HepG2 (cell line): ENCODE measurements around the gene ZFP62. TPM values are rescaled to one million over a fixed set of nuclear protein-coding genes. Genes with fewer than 3 reads are reported as not detected.

Source experiments
- ATAC-seq: fragments of 200-7000 bp; cut with Tn5 transposase; 3 replicates; pipeline ENCODE4 v1.9.1; 2020; ENCODE audit warnings: mild to moderate bottlenecking, moderate library complexity
- BruUV-seq: library from RNA; stranded (reverse); fragments of 400-500 nt; replicated peaks from 2 replicates; lab custom pipeline; 2021; lab: Mats Ljungman, UMichigan
- CTCF ChIA-PET: fragments of 300-600 bp; formaldehyde crosslinking; extraction: SDS; loops from one replicate; lab custom pipeline; 2021; ENCODE audit warnings: low total read pairs, inconsistent platforms, low intra/inter-chr PET ratio; lab: Yijun Ruan, JAX
- POLR2A ChIA-PET: fragments of 350-600 bp; sonication (Branson Sonifier 250); formaldehyde crosslinking; loops from one replicate; lab custom pipeline; 2020; ENCODE audit warnings: antibody characterized with exemption, inconsistent platforms; lab: Yijun Ruan, JAX
- DNase-seq: peaks from one replicate; pipeline ENCODE4 v3.0.0-alpha.2; 2015; ENCODE audit warnings: low spot score
- FAIRE-seq: peaks from 3 replicates; lab custom pipeline; 2011; peaks lifted over from hg19 to GRCh38; lab: Jason Lieb, UNC
- H2AFZ ChIP-seq: one replicate; pipeline ENCODE4 v1.6.1; 2011; ENCODE audit warnings: low read length, inconsistent platforms
- H3K27ac ChIP-seq: fragments of 300-600 bp; 3 replicates; pipeline ENCODE4 v1.8.0; 2011; ENCODE audit warnings: mixed run types, mild to moderate bottlenecking, mixed read lengths, low read length, inconsistent platforms; ENCODE audit not compliant: insufficient read depth; ENCODE audit errors: extremely low read length
- H3K27me3 ChIP-seq, 2 experiments: fragments of 200-600 bp in 1 of 2; 2 replicates in 1 of 2; 3 replicates in 1 of 2; pipeline versions ENCODE4 v1.6.0 to v1.8.0; 2011; ENCODE audit warnings: low read length in 2 of 2, mild to moderate bottlenecking in 2 of 2, moderate library complexity in 2 of 2, inconsistent platforms in 1 of 2; ENCODE audit not compliant: insufficient read depth in 2 of 2, control insufficient read depth in 1 of 2
- H3K36me3 ChIP-seq, 2 experiments: fragments of 200-600 bp in 1 of 2; replicated peaks in 1 of 2; 2 replicates in 1 of 2; 3 replicates in 1 of 2; pipeline versions ENCODE4 v1.5.1 to v1.8.0; 2011; ENCODE audit warnings: low read length in 2 of 2, inconsistent platforms in 1 of 2; ENCODE audit not compliant: insufficient read depth in 2 of 2, control insufficient read depth in 1 of 2
- H3K4me1 ChIP-seq: 2 replicates; pipeline ENCODE4 v1.5.1; 2012; ENCODE audit warnings: low read length, inconsistent platforms; ENCODE audit not compliant: insufficient read depth
- H3K4me2 ChIP-seq: 2 replicates; pipeline ENCODE4 v1.6.0; 2011; ENCODE audit warnings: low read depth, low read length, inconsistent platforms
- H3K4me3 ChIP-seq, 3 experiments: fragments of 200-600 bp in 1 of 3; sonication (generic), shearing (Covaris generic) in 1 of 3; replicated peaks in 1 of 3; 2 replicates each; pipeline ENCODE4 v1.5.1; 2011 to 2016; ENCODE audit warnings: low read length in 3 of 3, inconsistent platforms in 2 of 3, low read depth in 2 of 3, mild to moderate bottlenecking in 2 of 3, control low read depth in 1 of 3, mixed read lengths in 1 of 3; ENCODE audit not compliant: insufficient read depth in 1 of 3
- H3K79me2 ChIP-seq: one replicate; pipeline ENCODE4 v1.6.1; 2011; ENCODE audit warnings: low read length, inconsistent platforms; ENCODE audit not compliant: insufficient read depth
- H3K9ac ChIP-seq: 2 replicates; pipeline ENCODE4 v1.6.0; 2011; ENCODE audit warnings: mild to moderate bottlenecking, low read depth, low read length, inconsistent platforms; ENCODE audit not compliant: insufficient read depth
- H3K9me3 ChIP-seq: 2 replicates; pipeline ENCODE4 v1.5.1; 2012; ENCODE audit warnings: mild to moderate bottlenecking, low read length
- H4K20me1 ChIP-seq: 2 replicates; pipeline ENCODE4 v1.6.0; 2011; ENCODE audit warnings: inconsistent platforms, mild to moderate bottlenecking, low read length, moderate library complexity; ENCODE audit not compliant: insufficient read depth
- ARID5B ChIP-seq: IDR thresholded peaks from 2 replicates; pipeline ENCODE4 v1.4.0; 2020; ENCODE audit warnings: mild to moderate bottlenecking, missing genetic modification reagents
- ATF4 ChIP-seq, 2 experiments: fragments of 450-650 bp in 1 of 2; sonication (generic) in 1 of 2; formaldehyde crosslinking; IDR thresholded peaks; 2 replicates each; pipeline versions ENCODE4 v1.5.0 to v1.8.0; 2020 to 2022; ENCODE audit warnings: mild to moderate bottlenecking in 1 of 2, missing genetic modification reagents in 1 of 2
- HMG20A ChIP-seq: IDR thresholded peaks from 2 replicates; pipeline ENCODE4 v1.6.1; 2016; ENCODE audit warnings: borderline replicate concordance
- JUND ChIP-seq: sonication (generic); formaldehyde crosslinking; IDR thresholded peaks from 2 replicates; pipeline ENCODE4 v1.8.0; 2022; ENCODE audit warnings: mild to moderate bottlenecking, missing genetic modification reagents
- SOX13 ChIP-seq, 3 experiments: fragments of 450-650 bp in 1 of 3; sonication (generic) in 1 of 3; formaldehyde crosslinking in 1 of 3; IDR thresholded peaks in 2 of 3; conservative IDR thresholded peaks in 1 of 3; 2 replicates each; pipeline versions ENCODE4 v1.5.0 to v1.6.1; 2016 to 2020; ENCODE audit warnings: antibody characterized with exemption in 1 of 3, mild to moderate bottlenecking in 1 of 3, missing compliant biosample characterization in 1 of 3, missing genetic modification reagents in 1 of 3, moderate library complexity in 1 of 3
- SOX5 ChIP-seq: IDR thresholded peaks from 2 replicates; pipeline ENCODE4 v1.6.1; 2016; ENCODE audit warnings: borderline replicate concordance
- SOX6 ChIP-seq, 2 experiments: fragments of 450-650 bp in 1 of 2; sonication (generic) in 1 of 2; formaldehyde crosslinking in 1 of 2; IDR thresholded peaks; 2 replicates each; pipeline versions ENCODE4 v1.4.0 to v1.6.1; 2017 to 2020; ENCODE audit warnings: antibody characterized with exemption in 1 of 2, mild to moderate bottlenecking in 1 of 2, missing genetic modification reagents in 1 of 2
- ZBTB34 ChIP-seq: sonication (generic); formaldehyde crosslinking; IDR thresholded peaks from 2 replicates; pipeline ENCODE4 v1.8.0; 2022; ENCODE audit warnings: mild to moderate bottlenecking, missing genetic modification reagents
- ZHX1 ChIP-seq: sonication (generic); formaldehyde crosslinking; IDR thresholded peaks from 2 replicates; pipeline ENCODE4 v1.8.1; 2022; ENCODE audit warnings: low read depth, mild to moderate bottlenecking, missing genetic modification reagents
- ZNF121 ChIP-seq: sonication (generic); formaldehyde crosslinking; IDR thresholded peaks from 2 replicates; pipeline ENCODE4 v1.5.0; 2020; ENCODE audit warnings: mild to moderate bottlenecking, missing genetic modification reagents
- ZSCAN29 ChIP-seq: sonication (generic); formaldehyde crosslinking; conservative IDR thresholded peaks from 2 replicates; pipeline ENCODE4 v1.4.0; 2020; ENCODE audit warnings: mild to moderate bottlenecking, missing genetic modification reagents
- WGBS: methylation state at CpG from one replicate; pipeline ENCODE4 v1.1.6; 2017; ENCODE audit warnings: low lambda C conversion rate; 5-methylcytosine and 5-hydroxymethylcytosine counted together
- in situ Hi-C: cut with HindIII; loops from 2 replicates; pipeline ENCODE4 v1.10.0; 2017; ENCODE audit warnings: low pct_unique_long_range_greater_than_20kb; ENCODE audit not compliant: extremely low pct_ligation_motif_present
- intact Hi-C: fragments of 100-400 bp; cut with micrococcal nuclease; formaldehyde crosslinking; loops from one replicate; pipeline ENCODE4 v1.10.0; 2022; ENCODE audit not compliant: unreplicated experiment
- polyA plus RNA-seq, 8 experiments: library from polyadenylated mRNA; depleted of rRNA in 3 of 8; stranded (reverse) in 7 of 8; unstranded in 1 of 8; fragments of >200 nt; fragmentation: Illumina TruSeq in 4 of 8; extraction: Trizol in 4 of 8; gene quantifications; 2 replicates each; pipeline versions ENCODE4 v1.2.1 to v1.2.3, GENCODE V29; 2011 to 2016; ENCODE audit warnings: low read depth in 4 of 8, missing spikeins in 1 of 8, mixed read lengths in 1 of 8; ENCODE audit not compliant: insufficient read depth in 1 of 8
- total RNA-seq, 5 experiments: library from RNA; depleted of rRNA; stranded (reverse); fragments of >200 nt; fragmentation: Illumina TruSeq; extraction: Trizol; gene quantifications; 2 replicates each; pipeline ENCODE4 v1.2.3, GENCODE V29; 2016; ENCODE audit warnings: low read depth in 1 of 5

Gene ZFP62
- total and polyA plus RNA-seq, 2 of the 13 experiments (the other 11 are each of a cell fraction or from before 2014, with no cell fraction given), result 8.2 to 19.4 TPM

GRCh38 chr5:180825768-180826525, 35.1 kb downstream of the ZFP62 start:
- Histone ChIP-seq H3K9me3 (peaks cover 14% of the 10 kb centered on the region; the same call in 1 of the 2 replicates), H2AFZ (no peak overlapping the region), H4K20me1 (no peaks in the 10 kb centered on the region), H3K27me3 (peaks cover 0 to 1% of the 10 kb centered on the region in 2 experiments; a peak in 1 of 5 replicates), H3K27ac (no peak overlapping the region), H3K4me3 (no peak overlapping the region; a peak in 1 of 6 replicates), H3K36me3 (no peaks in the 10 kb centered on the region), H3K4me1 (peaks cover 28% of the 10 kb centered on the region), H3K9ac (no peak overlapping the region), H3K79me2 (no peaks in the 10 kb centered on the region), H3K4me2 (peak overlapping the region; percentile 48)
- in situ Hi-C loops, result no loop called here
- intact Hi-C loops, result no loop called here
- no TSS peak for BruUV-seq
- ChIA-PET POLR2A (interaction anchor here (1.2 to 4.5 kb wide), 3 partner anchors 9 to 17 kb away, joined by 3 to 22 read pairs (median 4); no protein-coding TSS in a partner anchor), CTCF (no interaction called here)
- ATAC-seq, result peak; percentile 80
- peak; percentile 86 for DNase-seq
- no peak for FAIRE-seq
- WGBS, result 53% methylated on average over 3 of the region's 3 CpGs
- peak in 1 of 2 experiments; percentile 22; a peak in 1 of 4 replicates for TF ChIP-seq ATF4 (CRISPR knock-in tag; IDR thresholded peaks at IDR 0.05)
- TF ChIP-seq JUND (CRISPR knock-in tag), result no peak
- no peak for TF ChIP-seq ZNF121
- no peak for TF ChIP-seq ZSCAN29 (CRISPR knock-in tag)
- no peak for TF ChIP-seq ZHX1 (CRISPR knock-in tag)
- TF ChIP-seq SOX13 (IDR thresholded peaks at IDR 0.05), result no peak
- peak in 1 of 2 experiments; percentile 74; a peak in 1 of 4 replicates for TF ChIP-seq SOX13 (CRISPR knock-in tag; conservative IDR thresholded peaks at IDR 0.05 in 1 of 2, IDR thresholded peaks at IDR 0.05 in 1 of 2)
- no peak for TF ChIP-seq ZBTB34 (CRISPR knock-in tag)
- TF ChIP-seq SOX6 (IDR thresholded peaks at IDR 0.05), result no peak
- 0 out of 2 replicates have a peak, but pooled peaks have one; percentile 37 for TF ChIP-seq SOX6 (CRISPR knock-in tag; IDR thresholded peaks at IDR 0.05)
- TF ChIP-seq ARID5B (CRISPR knock-in tag), result peak; percentile 57; the same call in 1 of the 2 replicates
- peak; percentile 74; the same call in 1 of the 2 replicates for TF ChIP-seq SOX5 (CRISPR knock-in tag)
- peak; percentile 62; the same call in 1 of the 2 replicates for TF ChIP-seq HMG20A (CRISPR knock-in tag)
